22Rv1 (cell line): Measurements from ENCODE around the gene E2F2.

Experiments
- ZFX ChIP-seq: fragments of 450-650 bp; IDR thresholded peaks from 2 replicates; pipeline ENCODE4 v1.6.1; 2017; ENCODE audit warnings: antibody characterized with exemption, borderline replicate concordance
- TF ChIP-seq, protein P1 (sequence below): fragments of 450-650 bp; IDR thresholded peaks from 2 replicates; pipeline ENCODE4 v1.5.1; 2017; ENCODE audit warnings: mild to moderate bottlenecking

DNA sequence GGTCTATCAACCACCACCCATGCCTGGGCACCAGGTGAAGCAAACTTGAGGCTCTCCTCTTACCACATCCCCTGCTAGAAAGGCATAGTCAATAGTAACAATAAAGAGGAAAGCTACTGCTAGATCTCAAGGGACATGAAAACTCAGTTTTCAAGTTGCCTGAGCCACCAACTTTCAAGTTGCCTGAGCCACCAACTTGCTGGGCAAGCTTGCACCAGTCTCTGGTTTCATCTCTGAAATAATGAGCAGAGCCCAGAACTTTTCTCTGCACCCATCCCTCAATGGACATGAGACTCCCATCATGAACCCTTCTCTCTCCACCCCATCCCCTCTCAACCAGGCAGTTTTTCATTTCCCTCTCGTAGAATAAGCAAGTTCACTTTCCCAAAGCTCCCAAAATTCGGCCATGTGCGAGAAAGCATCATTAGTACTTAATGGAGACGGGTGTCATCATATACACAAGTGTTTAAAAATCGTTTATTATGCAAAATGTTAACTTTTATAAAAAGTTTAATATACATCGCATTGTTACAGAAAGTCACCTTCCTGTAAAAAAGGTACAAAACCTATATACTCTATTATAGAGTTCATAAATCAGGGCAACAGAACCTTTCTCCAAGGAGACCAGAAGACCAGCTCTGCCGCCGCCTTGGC is 26.6 kb upstream of the E2F2 start:
- TF ChIP-seq, protein P1, sequence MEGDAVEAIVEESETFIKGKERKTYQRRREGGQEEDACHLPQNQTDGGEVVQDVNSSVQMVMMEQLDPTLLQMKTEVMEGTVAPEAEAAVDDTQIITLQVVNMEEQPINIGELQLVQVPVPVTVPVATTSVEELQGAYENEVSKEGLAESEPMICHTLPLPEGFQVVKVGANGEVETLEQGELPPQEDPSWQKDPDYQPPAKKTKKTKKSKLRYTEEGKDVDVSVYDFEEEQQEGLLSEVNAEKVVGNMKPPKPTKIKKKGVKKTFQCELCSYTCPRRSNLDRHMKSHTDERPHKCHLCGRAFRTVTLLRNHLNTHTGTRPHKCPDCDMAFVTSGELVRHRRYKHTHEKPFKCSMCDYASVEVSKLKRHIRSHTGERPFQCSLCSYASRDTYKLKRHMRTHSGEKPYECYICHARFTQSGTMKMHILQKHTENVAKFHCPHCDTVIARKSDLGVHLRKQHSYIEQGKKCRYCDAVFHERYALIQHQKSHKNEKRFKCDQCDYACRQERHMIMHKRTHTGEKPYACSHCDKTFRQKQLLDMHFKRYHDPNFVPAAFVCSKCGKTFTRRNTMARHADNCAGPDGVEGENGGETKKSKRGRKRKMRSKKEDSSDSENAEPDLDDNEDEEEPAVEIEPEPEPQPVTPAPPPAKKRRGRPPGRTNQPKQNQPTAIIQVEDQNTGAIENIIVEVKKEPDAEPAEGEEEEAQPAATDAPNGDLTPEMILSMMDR, result no peak
- no peak for TF ChIP-seq ZFX
